A673 (cell line): ENCODE measurements around the gene HIKESHI.
A peak's percentile ranks its signal among the peaks of the same experiment; 100 is the strongest.

Experiments used
- CTCF ChIP-seq: fragments of 300-800, 200-600 bp; sonication (generic); conservative IDR thresholded peaks from 2 replicates; pipeline ENCODE4 v1.5.1; 2017; ENCODE audit warnings: low read depth, mild to moderate bottlenecking, antibody characterized with exemption, low read length, moderate library complexity, mixed read lengths
- EZH2 ChIP-seq: fragments of 200-600 bp; sonication (generic); IDR thresholded peaks from 2 replicates; pipeline ENCODE4 v1.6.1; 2017; ENCODE audit warnings: borderline replicate concordance, low read depth, mild to moderate bottlenecking, mixed read lengths, antibody characterized with exemption, low read length; ENCODE audit not compliant: poor library complexity, severe bottlenecking

GRCh38 chr11:86275493-86276370, 26.3 kb upstream of the HIKESHI start:
- TF ChIP-seq CTCF (peak; percentile 34; the same call in 1 of the 2 replicates), EZH2 (no peak)
